HG03045 (cell line): ENCODE measurements around the gene SP2.

Experiments
- ATAC-seq: cut with Tn5 transposase; IDR thresholded peaks from one replicate; pipeline ENCODE4 v1.9.1; 2021; ENCODE audit warnings: mild to moderate bottlenecking, moderate library complexity; ENCODE audit not compliant: unreplicated experiment

The SP2 gene

DNA sequence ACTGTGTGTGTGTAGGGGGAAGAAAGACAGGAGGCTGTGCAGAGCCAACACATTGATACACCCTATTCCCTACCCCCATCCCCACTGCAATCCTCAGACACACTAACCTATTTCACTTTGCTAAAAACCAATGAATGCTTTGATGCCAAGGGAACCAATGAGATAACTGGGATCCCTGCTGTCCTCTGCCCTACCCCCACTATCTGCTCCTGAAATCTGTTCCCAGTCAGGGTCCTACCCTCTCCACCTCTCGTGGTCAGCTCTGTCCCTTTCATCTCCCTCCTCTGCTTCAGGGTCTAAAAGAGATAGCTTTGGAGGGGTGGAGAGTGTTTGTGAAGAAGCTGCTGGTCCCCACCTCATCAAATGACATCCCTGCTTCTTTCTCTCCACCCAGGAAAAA is 26.0 kb upstream of the SP2 start:
- ATAC-seq = no peak

DNA sequence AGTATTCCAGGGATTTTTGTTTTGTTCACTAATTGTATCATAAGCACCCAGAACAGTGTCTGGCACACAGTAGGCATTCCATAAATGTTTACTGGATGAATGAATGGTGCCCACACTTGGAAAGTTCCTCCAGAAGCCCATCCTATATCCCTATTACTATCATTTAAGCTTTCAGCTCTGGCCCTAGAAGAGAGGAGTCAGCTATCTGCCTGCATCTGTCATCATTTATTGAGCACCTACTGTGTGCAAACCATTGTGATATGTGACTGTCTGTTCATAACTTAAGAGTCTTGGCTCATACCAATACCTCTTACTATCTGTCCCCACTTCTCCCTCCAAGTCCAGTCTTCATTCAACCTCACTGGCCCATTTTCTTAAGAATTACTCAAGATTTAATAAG is 25.0 kb upstream of the SP2 start:
- no peak for ATAC-seq

GRCh38 chr17:47872019-47872650 is 23.9 kb upstream of the SP2 start:
- ATAC-seq = no peak

- ATAC-seq = no peak
These were observed 23.3 kb upstream of the SP2 start for GRCh38 chr17:47872651-47873161.

DNA sequence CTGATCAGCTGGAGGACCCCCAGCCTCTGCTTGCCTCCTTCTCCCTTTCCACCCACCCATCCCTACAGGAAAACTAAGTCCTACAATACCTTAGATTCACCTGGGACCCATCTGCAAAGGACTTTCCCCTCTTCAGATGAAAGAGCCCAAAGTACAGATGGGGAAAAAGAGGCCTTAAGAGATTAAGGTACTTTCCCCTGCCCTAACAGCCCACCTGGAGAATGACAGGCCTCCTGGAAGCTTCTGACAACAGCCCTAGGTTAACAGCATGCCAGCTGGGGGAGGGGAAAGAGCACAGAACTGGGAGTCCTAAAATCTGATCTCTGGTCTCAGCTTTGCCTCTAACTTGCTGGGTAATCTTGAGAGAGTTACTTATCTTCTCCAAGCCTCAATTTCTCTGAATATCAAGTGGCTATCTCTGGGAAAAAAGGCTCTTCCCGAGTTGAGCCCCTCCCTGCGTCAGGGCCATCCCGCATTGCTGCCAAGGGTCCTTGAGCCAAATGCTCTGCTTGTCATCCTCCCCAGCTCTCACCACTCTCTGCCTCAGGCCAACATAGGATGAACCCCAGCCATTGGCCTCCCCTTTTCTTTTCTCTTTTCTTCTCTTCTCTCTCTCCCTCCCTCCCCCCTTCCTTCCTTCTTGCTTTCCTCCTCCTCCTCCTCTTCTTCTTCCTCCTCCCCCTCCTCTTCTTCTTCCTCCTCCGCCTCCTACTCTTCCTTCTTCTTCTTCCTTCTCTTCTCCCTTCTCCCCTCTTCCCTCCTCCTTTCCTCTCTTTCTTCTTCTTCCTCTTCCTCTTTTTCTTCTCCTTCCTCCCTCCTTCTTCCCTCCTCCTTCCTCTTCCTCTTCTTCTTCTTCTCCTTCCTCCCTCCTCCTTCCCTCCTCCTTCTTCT is 22.6 kb upstream of the SP2 start:
- ATAC-seq = no peak

GRCh38 chr17:47875011-47875985 is 20.7 kb upstream of the SP2 start:
- ATAC-seq = no peak

DNA sequence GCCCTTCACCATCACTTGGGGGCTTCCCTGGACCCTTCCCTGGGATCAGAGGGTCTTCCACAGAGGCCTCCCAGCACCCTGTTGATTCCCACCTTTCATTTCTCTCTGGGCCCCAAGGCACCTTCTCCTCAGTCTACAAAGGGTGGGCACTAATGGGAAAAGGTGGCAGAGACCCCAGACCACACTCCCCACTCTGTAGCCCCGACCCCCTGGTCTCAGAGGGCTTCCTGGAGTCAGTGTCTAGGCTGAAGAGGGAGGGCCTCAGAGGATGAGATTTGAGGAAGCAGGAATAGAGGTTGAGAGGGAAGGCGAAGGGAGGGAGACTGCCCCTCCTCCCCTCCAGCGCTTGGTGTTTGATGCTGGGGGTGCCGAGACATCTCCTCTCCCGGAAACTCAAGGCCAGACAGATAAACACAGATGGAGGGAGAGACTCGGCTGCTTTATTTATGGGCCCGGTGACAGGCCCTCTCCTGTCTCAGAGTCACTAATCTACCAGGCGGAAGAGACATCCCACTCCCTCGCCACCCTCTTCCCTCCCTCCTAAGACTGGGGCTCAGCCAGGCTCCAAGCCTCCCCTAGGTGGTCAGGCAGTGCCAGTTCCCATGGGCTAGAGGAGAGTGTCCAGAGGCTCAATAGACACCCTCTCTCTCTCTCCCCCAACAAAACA is 18.5 kb upstream of the SP2 start:
- no peak for ATAC-seq

- ATAC-seq = no peak
These were observed 17.6 kb upstream of the SP2 start for GRCh38 chr17:47878203-47879027.

DNA sequence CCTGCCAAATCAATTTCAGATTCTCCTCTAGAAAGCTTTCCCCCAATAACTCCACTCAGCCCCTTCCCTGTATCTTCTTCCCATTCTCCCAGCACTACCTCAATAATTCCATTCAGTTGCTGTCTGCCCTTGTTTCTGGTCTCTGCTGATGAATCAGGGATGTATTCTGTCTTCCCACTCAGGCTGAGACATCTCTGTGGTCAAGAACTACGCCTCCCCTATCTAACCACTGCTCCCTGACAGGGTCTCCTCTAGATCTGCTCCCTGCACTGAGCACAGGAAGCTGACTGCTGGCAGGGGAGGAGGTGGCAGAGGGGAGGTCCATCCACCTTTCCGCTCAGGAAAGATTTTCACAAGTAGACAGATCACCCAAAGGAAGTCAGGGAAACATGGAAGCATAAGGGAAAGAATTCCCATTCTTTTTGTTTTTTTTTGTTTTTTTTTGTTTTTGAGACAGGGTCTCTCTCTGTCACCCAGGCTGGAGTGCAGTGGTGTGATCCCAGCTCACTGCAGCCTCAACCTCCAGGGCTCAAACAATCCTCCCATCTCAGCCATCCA is 16.9 kb upstream of the SP2 start:
- no peak for ATAC-seq

DNA sequence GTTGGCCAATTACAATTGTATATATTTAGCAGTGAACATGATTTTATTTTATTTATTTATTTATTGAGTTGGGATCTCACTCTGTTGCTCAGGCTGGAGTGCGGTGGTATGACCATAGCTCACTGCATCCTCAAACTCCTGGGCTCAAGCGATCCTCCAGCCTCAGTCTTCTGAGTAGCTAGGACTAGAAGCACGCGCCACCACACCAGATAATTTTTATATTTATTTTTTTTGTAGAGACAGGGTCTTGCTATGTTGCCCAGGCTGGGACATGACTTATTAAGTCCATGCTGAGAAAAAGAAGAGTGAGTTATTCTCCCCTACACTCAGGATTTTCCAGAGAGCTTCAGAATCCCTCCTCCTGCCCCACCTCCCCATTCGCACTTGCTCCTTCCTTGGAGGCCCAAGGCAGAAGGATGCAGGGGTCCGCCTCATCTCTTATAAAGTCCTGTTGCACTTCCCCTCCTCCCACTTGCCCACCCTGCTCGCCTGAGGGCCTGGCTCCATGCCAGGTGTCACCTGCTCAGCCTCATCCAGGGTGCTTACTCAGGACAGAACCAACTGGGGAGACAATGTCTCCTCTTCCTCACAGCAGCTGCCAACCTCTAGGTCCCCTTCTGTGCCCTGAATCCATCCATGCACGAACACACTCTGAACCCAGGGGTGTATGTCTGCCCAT is 16.1 kb upstream of the SP2 start:
- ATAC-seq = no peak

DNA sequence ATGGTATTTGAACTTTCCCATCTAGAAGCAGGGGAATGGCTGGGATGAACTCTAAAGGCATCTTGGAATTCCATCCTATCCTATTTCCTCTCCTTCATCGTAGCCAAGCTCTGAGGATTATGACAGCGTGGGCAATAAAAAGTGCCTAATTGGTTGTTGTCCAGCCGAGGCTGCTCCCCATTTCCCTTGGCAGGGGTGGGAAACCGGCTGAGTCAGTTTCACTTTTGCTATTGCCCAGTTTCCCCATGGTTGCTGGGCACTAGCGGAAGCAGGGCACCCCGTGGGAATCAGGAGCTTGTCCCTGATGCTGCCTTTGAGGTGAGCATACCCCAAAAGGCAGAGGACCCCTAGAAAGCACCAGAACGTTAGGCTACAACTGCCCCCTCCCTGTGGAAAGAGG is 13.8 kb upstream of the SP2 start:
- no peak for ATAC-seq

DNA sequence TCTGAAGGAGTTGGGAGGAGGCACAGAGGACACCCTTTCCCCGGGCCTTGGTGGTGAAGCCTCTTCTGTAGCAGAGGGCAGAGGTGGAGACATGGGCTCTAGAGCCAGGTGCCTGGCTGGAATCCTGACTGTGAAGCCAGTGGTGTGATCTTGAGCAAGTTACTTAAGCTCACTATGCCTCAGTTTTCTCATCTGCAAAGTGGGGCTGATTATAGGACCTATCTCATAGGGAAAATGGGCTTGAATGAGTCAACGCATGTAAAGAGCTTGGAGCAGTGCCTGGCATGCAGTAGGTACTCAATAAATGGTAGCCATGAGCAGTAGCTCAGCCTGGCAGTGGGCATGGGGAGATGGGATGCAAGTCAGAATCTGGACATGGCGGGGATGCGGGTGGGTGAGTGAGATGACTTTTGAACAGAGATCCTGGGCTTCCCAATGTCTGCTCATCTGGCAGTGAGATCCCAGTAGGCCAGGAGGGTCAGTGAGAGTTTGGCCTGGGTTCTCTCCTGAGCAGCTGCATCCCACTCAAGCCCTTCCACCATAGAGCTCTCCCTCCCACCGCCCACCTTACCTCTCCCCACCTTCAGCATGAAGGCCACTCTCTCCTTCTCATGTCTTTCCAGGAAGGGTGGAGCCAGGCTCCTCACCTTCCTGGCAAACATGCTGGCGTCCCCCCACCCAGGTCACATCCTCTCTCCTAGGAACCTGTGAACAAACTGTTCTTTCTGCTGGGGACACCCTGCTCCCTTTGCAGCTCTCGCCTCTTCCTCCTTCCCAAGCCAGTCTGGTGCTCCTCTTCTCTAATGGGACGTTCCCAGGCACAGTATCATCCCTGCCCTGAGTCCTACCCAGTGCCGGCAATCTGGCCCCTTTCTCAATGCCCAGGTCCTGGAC is 13.1 kb upstream of the SP2 start:
- ATAC-seq = no peak

- ATAC-seq = no peak
These were observed 12.2 kb upstream of the SP2 start for GRCh38 chr17:47883589-47884426.

DNA sequence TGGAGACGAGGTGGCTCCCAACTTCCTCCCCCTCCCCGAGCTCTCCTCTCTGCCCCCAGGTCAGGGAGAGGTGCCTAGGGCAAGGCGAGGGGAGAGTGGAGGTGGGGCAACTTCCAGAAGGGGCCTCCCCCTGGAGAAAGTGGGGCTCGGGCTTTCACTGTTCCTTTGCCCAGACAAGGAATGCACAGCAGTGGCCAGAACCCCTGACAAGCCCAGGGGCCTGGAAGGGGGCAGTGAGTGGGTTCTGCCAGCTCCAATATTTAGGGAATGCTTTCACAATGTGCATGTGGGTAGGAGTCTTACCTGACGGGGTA is 11.7 kb upstream of the SP2 start:
- no peak for ATAC-seq

GRCh38 chr17:47884905-47885730 is 10.9 kb upstream of the SP2 start:
- ATAC-seq = no peak

DNA sequence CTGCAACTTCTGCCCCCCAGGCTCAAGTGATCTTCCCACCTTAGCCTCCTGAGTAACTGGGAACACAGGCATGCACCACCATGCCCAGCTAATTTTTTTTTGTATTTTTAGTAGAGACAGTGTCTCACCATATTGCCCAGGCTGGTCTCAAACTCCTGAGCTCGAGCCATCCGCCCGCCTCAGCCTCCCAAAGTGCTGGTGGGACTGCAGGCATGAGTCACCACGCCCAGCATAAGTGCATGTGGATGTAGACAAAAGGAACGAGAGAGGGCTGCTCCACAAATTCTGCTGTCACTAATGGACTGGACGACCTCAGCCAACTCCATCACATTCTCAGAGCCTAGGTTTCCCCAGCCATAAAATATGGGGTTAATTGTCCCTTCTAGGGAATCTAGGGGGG is 7.7 kb upstream of the SP2 start:
- ATAC-seq = no peak
